SK-N-SH (cell line): Measurements from ENCODE around the gene SPRR2F. TPM values are rescaled to one million over a fixed set of nuclear protein-coding genes. Genes with fewer than 3 reads are reported as not detected.
"Not testable (repeated sequence)": the region's sequence is repeated elsewhere in the genome, so short reads cannot be mapped to it uniquely, and the experiment has no call there.

Experiments
- CTCF ChIA-PET: fragments of 300-600, 350-600 bp; formaldehyde crosslinking; extraction: SDS; loops from one replicate; lab custom pipeline; 2021; lab: Yijun Ruan, JAX
- POLR2A ChIA-PET: fragments of 350-600 bp; sonication (Branson Sonifier 250); formaldehyde crosslinking; extraction: SDS; loops from one replicate; lab custom pipeline; 2020; ENCODE audit warnings: antibody characterized with exemption, inconsistent platforms; lab: Yijun Ruan, JAX
- DNase-seq: peaks from one replicate; pipeline ENCODE4 v3.0.0; 2012
- H2AFZ ChIP-seq: fragments of 200-600 bp; sonication (generic); 2 replicates; pipeline ENCODE4 v1.8.1; 2016; ENCODE audit warnings: antibody characterized with exemption, mild to moderate bottlenecking, low read depth
- H3F3A ChIP-seq: fragments of 200-600 bp; sonication (generic); replicated peaks from 2 replicates; pipeline ENCODE3; 2016; ENCODE audit warnings: antibody characterized with exemption, mild to moderate bottlenecking; ENCODE audit not compliant: insufficient read depth
- H3K27ac ChIP-seq, 2 experiments: fragments of 200-500 bp in 1 of 2; fragments of 200-600 bp in 1 of 2; sonication (Bioruptor generic) in 1 of 2; sonication (generic), shearing (Covaris generic) in 1 of 2; 2 replicates each; pipeline versions ENCODE4 v1.5.1 to v1.6.1; 2014 to 2016; ENCODE audit warnings: low read depth in 2 of 2, inconsistent platforms in 1 of 2, low read length in 1 of 2, mild to moderate bottlenecking in 1 of 2, mixed read lengths in 1 of 2
- H3K27me3 ChIP-seq: fragments of 200-600 bp; sonication (generic), shearing (Covaris generic); 2 replicates; pipeline ENCODE4 v1.6.1; 2016; ENCODE audit warnings: mixed run types; ENCODE audit not compliant: insufficient read depth
- H3K36me3 ChIP-seq, 2 experiments: fragments of 200-500 bp in 1 of 2; fragments of 200-600 bp in 1 of 2; sonication (Bioruptor generic) in 1 of 2; sonication (generic) in 1 of 2; replicated peaks in 1 of 2; 2 replicates each; pipeline versions ENCODE3 to v1.5.1; 2014 to 2016; ENCODE audit warnings: low read length in 1 of 2, mild to moderate bottlenecking in 1 of 2; ENCODE audit not compliant: insufficient read depth in 2 of 2, control insufficient read depth in 1 of 2
- H3K4me1 ChIP-seq, 2 experiments: fragments of 200-500 bp in 1 of 2; fragments of 200-600 bp in 1 of 2; sonication (Bioruptor generic) in 1 of 2; sonication (generic), shearing (Covaris generic) in 1 of 2; 2 replicates each; pipeline versions ENCODE4 v1.5.1 to v1.6.1; 2014 to 2016; ENCODE audit warnings: low read depth in 1 of 2, low read length in 1 of 2, mixed run types in 1 of 2; ENCODE audit not compliant: insufficient read depth in 2 of 2, control insufficient read depth in 1 of 2
- H3K4me2 ChIP-seq: fragments of 200-600 bp; sonication (generic), shearing (Covaris generic); 2 replicates; pipeline ENCODE4 v1.6.1; 2017; ENCODE audit warnings: mixed run types
- H3K4me3 ChIP-seq, 2 experiments: fragments of 200-500 bp in 1 of 2; fragments of 200-600 bp in 1 of 2; sonication (Bioruptor generic) in 1 of 2; sonication (generic), shearing (Covaris generic) in 1 of 2; 2 replicates each; pipeline versions ENCODE4 v1.5.1 to v1.8.1; 2014 to 2016; ENCODE audit warnings: low read depth in 2 of 2, inconsistent platforms in 1 of 2, low read length in 1 of 2, mild to moderate bottlenecking in 1 of 2, mixed read lengths in 1 of 2, moderate library complexity in 1 of 2
- H3K79me2 ChIP-seq: fragments of 200-600 bp; sonication (generic); 2 replicates; pipeline ENCODE4 v1.8.1; 2017; ENCODE audit warnings: mild to moderate bottlenecking; ENCODE audit not compliant: insufficient read depth
- H3K9ac ChIP-seq: fragments of 200-600 bp; sonication (generic); 2 replicates; pipeline ENCODE4 v1.6.1; 2017; ENCODE audit warnings: mixed run types
- H3K9me2 ChIP-seq: fragments of 200-600 bp; sonication (generic); 2 replicates; pipeline ENCODE4 v1.6.1; 2017; ENCODE audit warnings: mixed run types
- H3K9me3 ChIP-seq: fragments of 200-600 bp; sonication (generic); 2 replicates; pipeline ENCODE4 v1.6.1; 2017; ENCODE audit warnings: mixed run types, mild to moderate bottlenecking, moderate library complexity
- H4K20me1 ChIP-seq: fragments of 200-600 bp; sonication (generic); 2 replicates; pipeline ENCODE4 v1.6.1; 2017; ENCODE audit warnings: mild to moderate bottlenecking, mixed run types; ENCODE audit not compliant: insufficient read depth
- EP300 ChIP-seq, 2 experiments: IDR thresholded peaks; 2 replicates each; pipeline versions ENCODE4 v1.4.0 to v1.6.1; 2012; ENCODE audit warnings: borderline replicate concordance in 1 of 2, low read depth in 1 of 2, low read length in 1 of 2
- FOXM1 ChIP-seq: IDR thresholded peaks from 2 replicates; pipeline ENCODE4 v1.4.0; 2012; ENCODE audit warnings: low read depth, mild to moderate bottlenecking
- GABPA ChIP-seq: IDR thresholded peaks from 2 replicates; pipeline ENCODE4 v1.4.0; 2012; ENCODE audit warnings: low read depth, mild to moderate bottlenecking
- JUND ChIP-seq: IDR thresholded peaks from 2 replicates; pipeline ENCODE4 v1.4.0; 2012
- MEF2A ChIP-seq: IDR thresholded peaks from 2 replicates; pipeline ENCODE4 v1.4.0; 2012; ENCODE audit warnings: low read depth, borderline replicate concordance
- RAD21 ChIP-seq: IDR thresholded peaks from 2 replicates; pipeline ENCODE4 v1.6.1; 2012; ENCODE audit warnings: mild to moderate bottlenecking, low read length
- RCOR1 ChIP-seq: fragments of 150-350 bp; IDR thresholded peaks from 2 replicates; pipeline ENCODE4 v1.6.1; 2017; ENCODE audit warnings: antibody characterized with exemption, low read length
- REST ChIP-seq: IDR thresholded peaks from 2 replicates; pipeline ENCODE4 v1.6.1; 2012; ENCODE audit warnings: mild to moderate bottlenecking, low read depth, low read length, moderate library complexity
- RXRA ChIP-seq: IDR thresholded peaks from 2 replicates; pipeline ENCODE4 v1.4.0; 2012; ENCODE audit warnings: low read depth, mild to moderate bottlenecking, borderline replicate concordance
- SIN3A ChIP-seq: IDR thresholded peaks from 2 replicates; pipeline ENCODE4 v1.6.1; 2012; ENCODE audit warnings: low read depth, mild to moderate bottlenecking, low read length, moderate library complexity, borderline replicate concordance
- SMC3 ChIP-seq: IDR thresholded peaks from 2 replicates; pipeline ENCODE4 v1.6.1; 2012; ENCODE audit warnings: low read depth, low read length, improper control_type of control experiment
- TAF1 ChIP-seq: IDR thresholded peaks from 2 replicates; pipeline ENCODE4 v1.6.1; 2012; ENCODE audit warnings: low read depth, mild to moderate bottlenecking, low read length, moderate library complexity, borderline replicate concordance
- TCF12 ChIP-seq: IDR thresholded peaks from 2 replicates; pipeline ENCODE4 v1.4.0; 2012
- USF2 ChIP-seq: fragments of 150-350 bp; IDR thresholded peaks from 2 replicates; pipeline ENCODE4 v1.6.1; 2017; ENCODE audit warnings: antibody characterized with exemption, low read length, low read depth, borderline replicate concordance
- YY1 ChIP-seq: IDR thresholded peaks from 2 replicates; pipeline ENCODE4 v1.4.0; 2012; ENCODE audit warnings: low read depth, mild to moderate bottlenecking
- WGBS: methylation state at CpG from one replicate; pipeline ENCODE4 v1.1.6; 2017; ENCODE audit warnings: low lambda C conversion rate; 5-methylcytosine and 5-hydroxymethylcytosine counted together
- polyA plus RNA-seq, 3 experiments: library from polyadenylated mRNA; depleted of rRNA; stranded (reverse); fragments of >200 nt; gene quantifications; 2 replicates each; pipeline ENCODE4 v1.2.3, GENCODE V29; 2012
- TF ChIP-seq, protein P1 (sequence below): IDR thresholded peaks from 2 replicates; pipeline ENCODE4 v1.4.0; 2012; ENCODE audit warnings: low read depth, borderline replicate concordance
- TF ChIP-seq, protein P2 (sequence below): fragments of 200-600 bp; sonication (generic); IDR thresholded peaks from 2 replicates; pipeline ENCODE4 v1.6.1; 2017; ENCODE audit warnings: antibody characterized with exemption, mild to moderate bottlenecking, moderate library complexity

The SPRR2F gene
- polyA plus RNA-seq, 1 of the 3 experiments (the other 2 are of a cell fraction), result not detected

DNA sequence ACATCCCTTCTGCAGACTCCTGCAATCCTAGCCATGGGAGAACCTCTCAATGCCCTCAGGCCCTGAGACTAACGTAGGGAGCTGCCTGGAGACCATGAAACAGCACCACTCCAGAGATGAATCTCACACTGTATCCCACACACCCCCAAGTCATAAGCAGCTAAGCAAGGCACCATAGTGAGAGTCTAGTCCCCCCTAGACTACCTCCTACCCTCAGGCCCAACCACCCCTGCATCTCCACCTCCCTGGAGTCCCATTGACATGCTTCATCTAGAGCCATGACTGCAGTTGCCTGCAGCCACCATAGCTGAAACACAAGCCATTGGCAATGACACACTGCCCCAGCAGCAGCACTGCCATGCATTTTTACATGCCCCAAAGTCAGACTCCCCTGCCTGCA lies 20.0 kb upstream of the SPRR2F start:
- Histone ChIP-seq H3K9me3 (no peaks in the 10 kb centered on the region), H3F3A (no peaks in the 10 kb centered on the region), H3K27ac (no peak overlapping the region), H3K4me1 (no peaks in the 10 kb centered on the region), H3K79me2 (no peaks in the 10 kb centered on the region), H2AFZ (no peak overlapping the region), H3K4me3 (no peak overlapping the region), H3K36me3 (no peaks in the 10 kb centered on the region), H3K27me3 (no peaks in the 10 kb centered on the region), H3K9me2 (0 out of 2 replicates have a peak, but pooled peaks cover 2% of the 10 kb centered on the region), H3K9ac (no peak overlapping the region), H3K4me2 (no peak overlapping the region), H4K20me1 (no peaks in the 10 kb centered on the region)
- ChIA-PET POLR2A (no interaction called here), CTCF (no interaction called here)
- WGBS, result 9% methylated on average over 1 of the region's 1 CpG
- no peak for TF ChIP-seq TAF1
- TF ChIP-seq, protein P1, sequence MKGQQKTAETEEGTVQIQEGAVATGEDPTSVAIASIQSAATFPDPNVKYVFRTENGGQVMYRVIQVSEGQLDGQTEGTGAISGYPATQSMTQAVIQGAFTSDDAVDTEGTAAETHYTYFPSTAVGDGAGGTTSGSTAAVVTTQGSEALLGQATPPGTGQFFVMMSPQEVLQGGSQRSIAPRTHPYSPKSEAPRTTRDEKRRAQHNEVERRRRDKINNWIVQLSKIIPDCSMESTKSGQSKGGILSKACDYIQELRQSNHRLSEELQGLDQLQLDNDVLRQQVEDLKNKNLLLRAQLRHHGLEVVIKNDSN, result no peak
- no peak for TF ChIP-seq RXRA
- TF ChIP-seq TCF12, result no peak
- TF ChIP-seq RAD21, result no peak
- no peak for TF ChIP-seq REST
- TF ChIP-seq MEF2A, result no peak
- TF ChIP-seq GABPA, result no peak
- TF ChIP-seq FOXM1, result no peak
- no peak for TF ChIP-seq YY1
- TF ChIP-seq USF2, result no peak
- TF ChIP-seq RCOR1, result no peak
- TF ChIP-seq SMC3, result no peak
- TF ChIP-seq, protein P2, sequence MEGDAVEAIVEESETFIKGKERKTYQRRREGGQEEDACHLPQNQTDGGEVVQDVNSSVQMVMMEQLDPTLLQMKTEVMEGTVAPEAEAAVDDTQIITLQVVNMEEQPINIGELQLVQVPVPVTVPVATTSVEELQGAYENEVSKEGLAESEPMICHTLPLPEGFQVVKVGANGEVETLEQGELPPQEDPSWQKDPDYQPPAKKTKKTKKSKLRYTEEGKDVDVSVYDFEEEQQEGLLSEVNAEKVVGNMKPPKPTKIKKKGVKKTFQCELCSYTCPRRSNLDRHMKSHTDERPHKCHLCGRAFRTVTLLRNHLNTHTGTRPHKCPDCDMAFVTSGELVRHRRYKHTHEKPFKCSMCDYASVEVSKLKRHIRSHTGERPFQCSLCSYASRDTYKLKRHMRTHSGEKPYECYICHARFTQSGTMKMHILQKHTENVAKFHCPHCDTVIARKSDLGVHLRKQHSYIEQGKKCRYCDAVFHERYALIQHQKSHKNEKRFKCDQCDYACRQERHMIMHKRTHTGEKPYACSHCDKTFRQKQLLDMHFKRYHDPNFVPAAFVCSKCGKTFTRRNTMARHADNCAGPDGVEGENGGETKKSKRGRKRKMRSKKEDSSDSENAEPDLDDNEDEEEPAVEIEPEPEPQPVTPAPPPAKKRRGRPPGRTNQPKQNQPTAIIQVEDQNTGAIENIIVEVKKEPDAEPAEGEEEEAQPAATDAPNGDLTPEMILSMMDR, result no peak
- no peak for TF ChIP-seq JUND
- no peak for TF ChIP-seq SIN3A
- TF ChIP-seq EP300 (IDR thresholded peaks at IDR 0.05; ENCODE audit: borderline replicate concordance in 1 of 2, low read depth in 1 of 2, low read length in 1 of 2), result no peak
- DNase-seq, result no peak

- H2AFZ ChIP-seq, H4K20me1 ChIP-seq, H3F3A ChIP-seq, POLR2A ChIA-PET, H3K9ac ChIP-seq, H3K4me2 ChIP-seq, DNase-seq, H3K36me3 ChIP-seq, H3K4me3 ChIP-seq, H3K4me1 ChIP-seq, H3K27ac ChIP-seq, CTCF ChIA-PET, H3K27me3 ChIP-seq, H3K79me2 ChIP-seq, H3K9me3 ChIP-seq, H3K9me2 ChIP-seq: not testable (repeated sequence)
- WGBS, result 0% methylated on average over 4 of the region's 4 CpGs
These were observed 15.4 kb upstream of the SPRR2F start for GRCh38 chr1:153128688-153129087.
